H9 (cell line): ENCODE results near the gene SEMA3F. TPM values are rescaled to one million over a fixed set of nuclear protein-coding genes. Genes with fewer than 3 reads are reported as not detected.

ENCODE experiments used
- DNase-seq: peaks from one replicate; pipeline ENCODE4 v3.0.0-alpha.2; 2017
- H2AFZ ChIP-seq: one replicate; pipeline ENCODE4 v1.6.1; 2013; ENCODE audit warnings: mild to moderate bottlenecking, low read length, control low read depth, moderate library complexity
- H2AK5ac ChIP-seq: 2 replicates; pipeline ENCODE4 v1.6.1; 2013; ENCODE audit warnings: low read length, control low read depth, mixed read lengths; ENCODE audit not compliant: insufficient read length
- H2BK120ac ChIP-seq: one replicate; pipeline ENCODE4 v1.6.1; 2013; ENCODE audit warnings: low read depth, mild to moderate bottlenecking, low read length, control low read depth, inconsistent platforms; ENCODE audit not compliant: poor library complexity, severe bottlenecking
- H2BK12ac ChIP-seq: 2 replicates; pipeline ENCODE4 v1.6.1; 2013; ENCODE audit warnings: low read length, control low read depth, mixed read lengths, low read depth; ENCODE audit not compliant: insufficient read length
- H2BK15ac ChIP-seq: 2 replicates; pipeline ENCODE4 v1.6.1; 2013; ENCODE audit warnings: low read depth, low read length, control low read depth
- H2BK20ac ChIP-seq: one replicate; pipeline ENCODE4 v1.6.1; 2013; ENCODE audit warnings: low read depth, mild to moderate bottlenecking, low read length, control low read depth, inconsistent platforms; ENCODE audit not compliant: poor library complexity, severe bottlenecking
- H2BK5ac ChIP-seq: 2 replicates; pipeline ENCODE4 v1.6.1; 2013; ENCODE audit warnings: low read length, control low read depth, mixed read lengths; ENCODE audit not compliant: insufficient read length
- H3K14ac ChIP-seq: 2 replicates; pipeline ENCODE4 v1.6.1; 2013; ENCODE audit warnings: low read length, control low read depth; ENCODE audit not compliant: insufficient read depth
- H3K18ac ChIP-seq: 2 replicates; pipeline ENCODE4 v1.6.1; 2013; ENCODE audit warnings: low read depth, mild to moderate bottlenecking, mixed read lengths, low read length, control low read depth; ENCODE audit not compliant: insufficient read length
- H3K23ac ChIP-seq: 2 replicates; pipeline ENCODE4 v1.6.1; 2013; ENCODE audit warnings: low read length, control low read depth, mixed read lengths, low read depth; ENCODE audit not compliant: insufficient read length
- H3K23me2 ChIP-seq: 2 replicates; pipeline ENCODE4 v1.6.1; 2013; ENCODE audit warnings: low read depth, mild to moderate bottlenecking, mixed read lengths, low read length, control low read depth; ENCODE audit not compliant: insufficient read length, poor library complexity, severe bottlenecking
- H3K27ac ChIP-seq: 2 replicates; pipeline ENCODE4 v1.5.1; 2013; ENCODE audit warnings: low read length, control low read depth, mixed read lengths, low read depth; ENCODE audit not compliant: insufficient read length
- H3K27me3 ChIP-seq: 2 replicates; pipeline ENCODE4 v1.6.1; 2013; ENCODE audit warnings: low read length, control low read depth, inconsistent platforms; ENCODE audit not compliant: insufficient read depth
- H3K4ac ChIP-seq: 2 replicates; pipeline ENCODE4 v1.6.1; 2013; ENCODE audit warnings: low read depth, mild to moderate bottlenecking, control low read depth, inconsistent platforms, low read length, moderate library complexity
- H3K4me1 ChIP-seq: 2 replicates; pipeline ENCODE4 v1.6.1; 2013; ENCODE audit warnings: low read length, control low read depth, inconsistent platforms; ENCODE audit not compliant: insufficient read depth
- H3K4me2 ChIP-seq: 2 replicates; pipeline ENCODE4 v1.6.1; 2013; ENCODE audit warnings: low read length, control low read depth, mixed read lengths; ENCODE audit not compliant: insufficient read length, insufficient read depth
- H3K56ac ChIP-seq: 2 replicates; pipeline ENCODE4 v1.6.1; 2013; ENCODE audit warnings: low read depth, mild to moderate bottlenecking, mixed read lengths, low read length, control low read depth; ENCODE audit not compliant: insufficient read length
- H3K79me1 ChIP-seq: 2 replicates; pipeline ENCODE4 v1.6.1; 2013; ENCODE audit warnings: low read depth, mild to moderate bottlenecking, moderate library complexity, low read length, control low read depth, inconsistent platforms; ENCODE audit not compliant: insufficient read depth, poor library complexity, severe bottlenecking
- H3K79me2 ChIP-seq: 2 replicates; pipeline ENCODE4 v1.6.1; 2013; ENCODE audit warnings: low read length, control low read depth, inconsistent platforms; ENCODE audit not compliant: insufficient read depth
- H3K9ac ChIP-seq: 2 replicates; pipeline ENCODE4 v1.6.1; 2013; ENCODE audit warnings: low read length, control low read depth, mixed read lengths; ENCODE audit not compliant: insufficient read length; ENCODE audit errors: extremely low read depth
- H3K9me3 ChIP-seq: one replicate; pipeline ENCODE4 v1.6.1; 2013; ENCODE audit warnings: low read depth, low read length, inconsistent platforms; ENCODE audit not compliant: control insufficient read depth
- H3T11ph ChIP-seq: one replicate; pipeline ENCODE4 v1.6.1; 2013; ENCODE audit warnings: mild to moderate bottlenecking, low read length, control low read depth, inconsistent platforms
- H4K20me1 ChIP-seq: one replicate; pipeline ENCODE4 v1.6.1; 2013; ENCODE audit not compliant: control insufficient read depth, insufficient read length, insufficient read depth
- H4K5ac ChIP-seq: 2 replicates; pipeline ENCODE4 v1.6.1; 2013; ENCODE audit warnings: low read depth, mild to moderate bottlenecking, mixed read lengths, low read length, control low read depth; ENCODE audit not compliant: insufficient read length
- H4K8ac ChIP-seq: replicated peaks from 2 replicates; pipeline ENCODE4 v1.6.1; 2013; ENCODE audit warnings: low read length, control low read depth, mixed read lengths, low read depth; ENCODE audit not compliant: insufficient read length
- H4K91ac ChIP-seq: 2 replicates; pipeline ENCODE4 v1.6.1; 2013; ENCODE audit warnings: low read depth, mild to moderate bottlenecking, moderate library complexity, mixed read lengths, low read length, control low read depth; ENCODE audit not compliant: insufficient read length
- H3K27ac Mint-ChIP-seq, 3 experiments: 2 replicates in 2 of 3; 3 replicates in 1 of 3; pipeline ENCODE4 v1.8.0; 2020 to 2021; ENCODE audit warnings: mixed read lengths in 3 of 3, mild to moderate bottlenecking in 1 of 3, moderate library complexity in 1 of 3
- H3K27me3 Mint-ChIP-seq: 2 replicates; pipeline ENCODE4 v1.8.0; 2021; ENCODE audit warnings: low read depth, mild to moderate bottlenecking, moderate library complexity, mixed read lengths
- H3K36me3 Mint-ChIP-seq, 3 experiments: 2 replicates in 2 of 3; 3 replicates in 1 of 3; pipeline ENCODE4 v1.8.0; 2020 to 2021; ENCODE audit warnings: low read depth in 3 of 3, mixed read lengths in 3 of 3; ENCODE audit not compliant: insufficient read depth in 1 of 3
- H3K4me1 Mint-ChIP-seq, 2 experiments: 2 replicates each; pipeline ENCODE4 v1.8.0; 2020; ENCODE audit warnings: mixed read lengths in 2 of 2
- H3K4me3 Mint-ChIP-seq, 2 experiments: 2 replicates in 1 of 2; 3 replicates in 1 of 2; pipeline ENCODE4 v1.8.0; 2020 to 2021; ENCODE audit warnings: mild to moderate bottlenecking in 2 of 2, mixed read lengths in 2 of 2, moderate library complexity in 1 of 2
- H3K9me3 Mint-ChIP-seq, 2 experiments: 2 replicates in 1 of 2; 3 replicates in 1 of 2; pipeline ENCODE4 v1.8.0; 2020; ENCODE audit warnings: mild to moderate bottlenecking in 2 of 2, mixed read lengths in 2 of 2, moderate library complexity in 1 of 2
- WGBS: extraction: QIAGEN DNeasy Blood & Tissue Kit; methylation state at CpG from one replicate; pipeline ENCODE4 v1.1.7; 2013; ENCODE audit warnings: missing lambda C conversion rate, low lambda C conversion rate, mixed read lengths; ENCODE audit not compliant: insufficient read length; ENCODE audit errors: extremely low coverage; 5-methylcytosine and 5-hydroxymethylcytosine counted together
- total RNA-seq: library from RNA; stranded (reverse); gene quantifications from 2 replicates; pipeline ENCODE4 v1.2.1, GENCODE V29; 2021
- TF ChIP-seq, protein P1 (sequence below): fragments of 200-600 bp; sonication (generic); conservative IDR thresholded peaks from 3 replicates; pipeline ENCODE4 v1.8.0; 2021; ENCODE audit warnings: antibody characterized with exemption, mild to moderate bottlenecking

The SEMA3F gene
- total RNA-seq, 1 experiment from 2014 or later: 14.3 TPM

- H2AK5ac ChIP-seq: no peak overlapping the region
- DNase-seq: no peak
- no peak overlapping the region for H3K4ac ChIP-seq
- H3K23ac ChIP-seq: no peak overlapping the region
- no peak overlapping the region for H4K91ac ChIP-seq
- H2BK120ac ChIP-seq: no peak overlapping the region
- H4K5ac ChIP-seq: no peak overlapping the region
- no peak overlapping the region for H3T11ph ChIP-seq
- no peak overlapping the region for H2BK5ac ChIP-seq
- peak overlapping the region; percentile 53 to 88 (median 58); a peak in 5 of 7 replicates for H3K27ac Mint-ChIP-seq
- no peaks in the 10 kb centered on the region for H3K79me2 ChIP-seq
- H3K27me3 Mint-ChIP-seq: no peaks in the 10 kb centered on the region; the same call in 1 of the 2 replicates
- H4K20me1 ChIP-seq: no peaks in the 10 kb centered on the region
- H3K79me1 ChIP-seq: no peaks in the 10 kb centered on the region
- no peak overlapping the region for H3K27ac ChIP-seq
- H3K36me3 Mint-ChIP-seq: peaks cover 6 to 20% (median 20%) of the 10 kb centered on the region in 3 experiments
- H3K4me1 Mint-ChIP-seq: peaks cover 34 to 53% of the 10 kb centered on the region in 2 experiments
- H2AFZ ChIP-seq: no peak overlapping the region
- no peak overlapping the region for H2BK15ac ChIP-seq
- peaks cover 7% of the 10 kb centered on the region; the same call in 1 of the 2 replicates for H3K4me1 ChIP-seq
- H2BK12ac ChIP-seq: no peak overlapping the region
- H3K9me3 ChIP-seq: no peaks in the 10 kb centered on the region
- H3K4me3 Mint-ChIP-seq: peak overlapping the region in 1 of 2 experiments; percentile 32; a peak in 1 of 5 replicates
- H4K8ac ChIP-seq: no peak overlapping the region
- H3K18ac ChIP-seq: no peak overlapping the region
- no peak overlapping the region for H3K14ac ChIP-seq
- no peaks in the 10 kb centered on the region for H3K27me3 ChIP-seq
- TF ChIP-seq, protein P1, sequence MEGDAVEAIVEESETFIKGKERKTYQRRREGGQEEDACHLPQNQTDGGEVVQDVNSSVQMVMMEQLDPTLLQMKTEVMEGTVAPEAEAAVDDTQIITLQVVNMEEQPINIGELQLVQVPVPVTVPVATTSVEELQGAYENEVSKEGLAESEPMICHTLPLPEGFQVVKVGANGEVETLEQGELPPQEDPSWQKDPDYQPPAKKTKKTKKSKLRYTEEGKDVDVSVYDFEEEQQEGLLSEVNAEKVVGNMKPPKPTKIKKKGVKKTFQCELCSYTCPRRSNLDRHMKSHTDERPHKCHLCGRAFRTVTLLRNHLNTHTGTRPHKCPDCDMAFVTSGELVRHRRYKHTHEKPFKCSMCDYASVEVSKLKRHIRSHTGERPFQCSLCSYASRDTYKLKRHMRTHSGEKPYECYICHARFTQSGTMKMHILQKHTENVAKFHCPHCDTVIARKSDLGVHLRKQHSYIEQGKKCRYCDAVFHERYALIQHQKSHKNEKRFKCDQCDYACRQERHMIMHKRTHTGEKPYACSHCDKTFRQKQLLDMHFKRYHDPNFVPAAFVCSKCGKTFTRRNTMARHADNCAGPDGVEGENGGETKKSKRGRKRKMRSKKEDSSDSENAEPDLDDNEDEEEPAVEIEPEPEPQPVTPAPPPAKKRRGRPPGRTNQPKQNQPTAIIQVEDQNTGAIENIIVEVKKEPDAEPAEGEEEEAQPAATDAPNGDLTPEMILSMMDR: no peak
- no peak overlapping the region for H3K4me2 ChIP-seq
- no peaks in the 10 kb centered on the region for H3K23me2 ChIP-seq
- WGBS: no CpG with 5 or more reads among the region's 6 CpGs
- no peaks in the 10 kb centered on the region for H3K9me3 Mint-ChIP-seq
- no peak overlapping the region for H3K56ac ChIP-seq
- H3K9ac ChIP-seq: no peak overlapping the region
- no peak overlapping the region for H2BK20ac ChIP-seq
Measured at GRCh38 chr3:50166620-50167019, 11.5 kb downstream of the SEMA3F start.
